Keratinocyte (primary cell): ENCODE data around the gene PRKAG2.

Experiments
- CTCF ChIP-seq, 3 experiments: IDR thresholded peaks in 1 of 3; conservative IDR thresholded peaks in 1 of 3; optimal IDR thresholded peaks in 1 of 3; 2 replicates in 2 of 3; 3 replicates in 1 of 3; pipeline versions ENCODE3 to v1.5.1; 2011; ENCODE audit warnings: low read length in 3 of 3, mild to moderate bottlenecking in 3 of 3, moderate library complexity in 2 of 3, control low read depth in 1 of 3, inconsistent platforms in 1 of 3; ENCODE audit not compliant: insufficient read depth in 2 of 3; ENCODE audit errors: extremely low read depth in 1 of 3
- EZH2 ChIP-seq: IDR thresholded peaks from one replicate; pipeline ENCODE4 v1.6.1; 2012; ENCODE audit warnings: inconsistent platforms, mild to moderate bottlenecking, low read length, moderate library complexity

GRCh38 chr7:151566897-151567320 lies 310.0 kb downstream of the PRKAG2 start:
- TF ChIP-seq CTCF (optimal IDR thresholded peaks at IDR 0.05 in 1 of 3, IDR thresholded peaks at IDR 0.05 in 1 of 3, conservative IDR thresholded peaks at IDR 0.05 in 1 of 3; ENCODE audit: extremely low read depth in 1 of 3, insufficient read depth in 2 of 3, low read length in 3 of 3) (no peak), EZH2 (no peak)
